Cardiac muscle cell (in vitro differentiated cells and primary cell): ENCODE measurements around the gene ZW10. TPM values are rescaled to one million over a fixed set of nuclear protein-coding genes. Genes with fewer than 3 reads are reported as not detected.

Source experiments
- DNase-seq, 2 donors: peaks; one replicate each; pipeline versions ENCODE4 v3.0.0 to v3.0.0-alpha.2; 2010 to 2017; ENCODE audit warnings: low read depth in 1 of 2, low spot score in 1 of 2
- H3K27ac ChIP-seq: fragments of 200-600 bp; sonication (generic); 2 replicates; pipeline ENCODE4 v1.5.1; 2016
- H3K27me3 ChIP-seq: fragments of 200-600 bp; sonication (generic); 2 replicates; pipeline ENCODE4 v1.6.0; 2016; ENCODE audit warnings: control low read depth
- H3K36me3 ChIP-seq: fragments of 200-600 bp; sonication (generic); 2 replicates; pipeline ENCODE4 v1.5.1; 2016; ENCODE audit warnings: control low read depth
- H3K4me1 ChIP-seq: fragments of 200-600 bp; sonication (generic); 2 replicates; pipeline ENCODE4 v1.8.1; 2017; ENCODE audit warnings: low read depth, mild to moderate bottlenecking, mixed run types
- H3K4me3 ChIP-seq: fragments of 200-600 bp; sonication (generic); 2 replicates; pipeline ENCODE4 v1.5.1; 2016; ENCODE audit warnings: mild to moderate bottlenecking
- H3K9me3 ChIP-seq: fragments of 200-600 bp; sonication (generic); 2 replicates; pipeline ENCODE4 v1.5.1; 2017; ENCODE audit warnings: low read depth, mild to moderate bottlenecking, control low read depth
- CTCF ChIP-seq: IDR thresholded peaks from 2 replicates; pipeline ENCODE4 v1.5.1; 2012; ENCODE audit warnings: low read depth, mild to moderate bottlenecking, low read length
- polyA plus RNA-seq: library from polyadenylated mRNA; unstranded; fragments of >200 nt; fragmentation: Nextera tagmentation; extraction: Ambion mirVana; gene quantifications from 2 replicates; pipeline ENCODE4 v1.2.1, GENCODE V29; 2016
- total RNA-seq: library from RNA; depleted of rRNA; stranded (reverse); fragments of >200 nt; gene quantifications from 2 replicates; pipeline ENCODE4 v1.2.3, GENCODE V29; 2016

ZW10 gene
- total and polyA plus RNA-seq, 2 experiments from 2014 or later = 9.3 to 14.7 TPM

- no peak for TF ChIP-seq CTCF
- H3K27ac ChIP-seq = no peak overlapping the region
- H3K27me3 ChIP-seq = no peaks in the 10 kb centered on the region
- no peaks in the 10 kb centered on the region for H3K36me3 ChIP-seq
- no peak for DNase-seq
- no peaks in the 10 kb centered on the region for H3K9me3 ChIP-seq
- H3K4me3 ChIP-seq = no peak overlapping the region
- H3K4me1 ChIP-seq = peaks cover 4% of the 10 kb centered on the region
These were observed 87.7 kb downstream of the ZW10 start for GRCh38 chr11:113685654-113686359.

- no peak for DNase-seq
These were observed 89.0 kb downstream of the ZW10 start for GRCh38 chr11:113684496-113684895.

GRCh38 chr11:113683481-113684046, 89.9 kb downstream of the ZW10 start:
- peaks cover 4% of the 10 kb centered on the region for H3K4me1 ChIP-seq
- TF ChIP-seq CTCF = no peak
- no peaks in the 10 kb centered on the region for H3K27me3 ChIP-seq
- no peak overlapping the region for H3K27ac ChIP-seq
- DNase-seq = no peak
- H3K9me3 ChIP-seq = no peaks in the 10 kb centered on the region
- H3K4me3 ChIP-seq = no peak overlapping the region
- no peaks in the 10 kb centered on the region for H3K36me3 ChIP-seq

More at GRCh38 chr11:113684496-113684895, 89.0 kb downstream of the ZW10 start:
- Histone ChIP-seq H3K4me3 (no peak overlapping the region), H3K27me3 (no peaks in the 10 kb centered on the region), H3K27ac (no peak overlapping the region), H3K36me3 (no peaks in the 10 kb centered on the region), H3K4me1 (peaks cover 4% of the 10 kb centered on the region), H3K9me3 (no peaks in the 10 kb centered on the region)
- no peak for TF ChIP-seq CTCF

Other genes with a start within 250 kb of the ZW10 start
- gene TMPRSS5, start 67.4 kb downstream of the ZW10 start, total RNA-seq = 0.21 and 0.74 TPM in 2 replicates
- 0.96 TPM in 1 of 2 replicates, not detected in the other for gene TMPRSS5, start 67.4 kb downstream of the ZW10 start, polyA plus RNA-seq
- gene CLDN25, start 6.1 kb upstream of the ZW10 start, total RNA-seq = not detected in 2 replicates
- not detected in 2 replicates for gene CLDN25, start 6.1 kb upstream of the ZW10 start, polyA plus RNA-seq
- gene USP28, start 101.9 kb upstream of the ZW10 start, total RNA-seq = 95.9 and 148 TPM in 2 replicates
- gene USP28, start 101.9 kb upstream of the ZW10 start, polyA plus RNA-seq = 99.2 and 105 TPM in 2 replicates
- not detected in 2 replicates for gene HTR3B, start 131.1 kb upstream of the ZW10 start, total RNA-seq
- not detected in 2 replicates for gene HTR3B, start 131.1 kb upstream of the ZW10 start, polyA plus RNA-seq
- gene HTR3A, start 201.4 kb upstream of the ZW10 start, total RNA-seq = 0.24 TPM in 1 of 2 replicates, not detected in the other
- gene HTR3A, start 201.4 kb upstream of the ZW10 start, polyA plus RNA-seq = not detected in 2 replicates